Measurements from ENCODE around the gene PRDM16.

DNA sequence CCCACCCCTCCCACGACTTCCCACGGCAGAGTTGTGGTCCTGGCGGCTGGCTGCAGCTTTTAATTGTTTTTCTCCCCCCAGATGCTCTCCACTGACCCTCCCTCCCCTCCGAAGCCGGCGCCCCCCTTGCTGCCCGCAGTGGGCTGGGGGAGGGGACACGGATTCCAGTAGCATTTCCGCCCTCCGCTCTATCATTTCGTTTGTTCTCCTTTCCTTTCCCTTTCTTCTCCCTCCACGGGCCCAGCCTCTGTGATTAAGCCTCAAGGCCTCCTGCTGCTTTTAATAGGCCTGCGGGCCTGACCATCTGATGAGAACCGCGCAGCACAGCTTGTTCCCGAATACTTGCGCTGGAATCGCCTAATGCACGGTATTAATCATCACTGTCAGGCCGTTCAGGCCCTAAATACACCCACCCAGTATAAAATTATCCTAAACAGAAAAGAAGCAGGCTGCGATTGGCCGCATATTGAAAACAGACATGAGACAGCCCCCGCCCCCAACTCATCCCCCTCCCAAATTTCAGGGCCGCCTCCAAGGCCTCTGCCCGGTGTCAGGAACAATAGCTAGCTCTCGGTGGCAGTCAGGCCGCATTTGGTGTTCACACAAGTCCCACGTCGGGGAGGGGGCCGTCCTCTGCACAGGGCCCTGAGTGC, 283.4 kb downstream of the PRDM16 start:
- TF ChIP-seq, protein P1, sequence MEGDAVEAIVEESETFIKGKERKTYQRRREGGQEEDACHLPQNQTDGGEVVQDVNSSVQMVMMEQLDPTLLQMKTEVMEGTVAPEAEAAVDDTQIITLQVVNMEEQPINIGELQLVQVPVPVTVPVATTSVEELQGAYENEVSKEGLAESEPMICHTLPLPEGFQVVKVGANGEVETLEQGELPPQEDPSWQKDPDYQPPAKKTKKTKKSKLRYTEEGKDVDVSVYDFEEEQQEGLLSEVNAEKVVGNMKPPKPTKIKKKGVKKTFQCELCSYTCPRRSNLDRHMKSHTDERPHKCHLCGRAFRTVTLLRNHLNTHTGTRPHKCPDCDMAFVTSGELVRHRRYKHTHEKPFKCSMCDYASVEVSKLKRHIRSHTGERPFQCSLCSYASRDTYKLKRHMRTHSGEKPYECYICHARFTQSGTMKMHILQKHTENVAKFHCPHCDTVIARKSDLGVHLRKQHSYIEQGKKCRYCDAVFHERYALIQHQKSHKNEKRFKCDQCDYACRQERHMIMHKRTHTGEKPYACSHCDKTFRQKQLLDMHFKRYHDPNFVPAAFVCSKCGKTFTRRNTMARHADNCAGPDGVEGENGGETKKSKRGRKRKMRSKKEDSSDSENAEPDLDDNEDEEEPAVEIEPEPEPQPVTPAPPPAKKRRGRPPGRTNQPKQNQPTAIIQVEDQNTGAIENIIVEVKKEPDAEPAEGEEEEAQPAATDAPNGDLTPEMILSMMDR (IDR thresholded peaks at IDR 0.05): no peak
- TF ChIP-seq POLR2AphosphoS5 (IDR thresholded peaks at IDR 0.05): peak; percentile 46 to 75 (median 58)
